ENCODE data around the gene TPK1.

DNA sequence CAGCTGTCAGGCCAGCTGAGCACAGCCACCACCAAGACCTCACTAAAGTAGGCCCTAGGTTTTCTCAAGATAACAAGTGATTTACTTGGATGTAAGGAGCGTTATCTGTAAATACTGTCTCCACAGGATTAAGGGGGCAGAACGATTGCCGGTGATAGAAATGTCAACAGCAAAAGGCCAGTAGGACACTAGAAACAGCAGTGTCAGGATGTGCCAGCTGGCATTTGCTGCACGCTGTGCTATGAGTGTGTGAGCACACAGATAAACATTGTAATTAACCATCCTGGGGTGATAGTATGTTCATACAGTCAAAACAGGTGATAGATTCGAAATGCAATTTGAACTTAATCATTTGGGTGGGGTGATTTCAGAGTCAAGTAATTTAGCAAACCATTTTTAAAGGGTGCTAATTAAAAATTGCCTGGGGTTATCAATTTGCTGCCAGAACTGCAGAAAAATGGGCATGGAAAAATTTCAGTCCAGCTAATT lies 396.1 kb downstream of the TPK1 start:
- no peak for TF ChIP-seq TCF12 (IDR thresholded peaks at IDR 0.05)
- TF ChIP-seq NRF1 (IDR thresholded peaks at IDR 0.05; ENCODE audit: low read depth, low read length) = no peak
- TF ChIP-seq MXI1 (IDR thresholded peaks at IDR 0.05; ENCODE audit: low read depth, low read length) = no peak
- no peak for TF ChIP-seq CTCF (IDR thresholded peaks at IDR 0.05)
- no peak for TF ChIP-seq TAF1 (IDR thresholded peaks at IDR 0.05; ENCODE audit: borderline replicate concordance, low read depth, low read length)
- no peak for TF ChIP-seq USF2 (IDR thresholded peaks at IDR 0.05; ENCODE audit: borderline replicate concordance, low read depth, low read length)
- TF ChIP-seq, protein P1, sequence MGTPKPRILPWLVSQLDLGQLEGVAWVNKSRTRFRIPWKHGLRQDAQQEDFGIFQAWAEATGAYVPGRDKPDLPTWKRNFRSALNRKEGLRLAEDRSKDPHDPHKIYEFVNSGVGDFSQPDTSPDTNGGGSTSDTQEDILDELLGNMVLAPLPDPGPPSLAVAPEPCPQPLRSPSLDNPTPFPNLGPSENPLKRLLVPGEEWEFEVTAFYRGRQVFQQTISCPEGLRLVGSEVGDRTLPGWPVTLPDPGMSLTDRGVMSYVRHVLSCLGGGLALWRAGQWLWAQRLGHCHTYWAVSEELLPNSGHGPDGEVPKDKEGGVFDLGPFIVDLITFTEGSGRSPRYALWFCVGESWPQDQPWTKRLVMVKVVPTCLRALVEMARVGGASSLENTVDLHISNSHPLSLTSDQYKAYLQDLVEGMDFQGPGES (IDR thresholded peaks at IDR 0.05; ENCODE audit: low read depth, low read length) = no peak
- no peak for TF ChIP-seq CHD2 (IDR thresholded peaks at IDR 0.05; ENCODE audit: low read length, partially characterized antibody)
- no peak for TF ChIP-seq FOSL2 (IDR thresholded peaks at IDR 0.05; ENCODE audit: borderline replicate concordance, low read depth)
- TF ChIP-seq ELF1 (IDR thresholded peaks at IDR 0.05) = no peak
- TF ChIP-seq, protein P2, sequence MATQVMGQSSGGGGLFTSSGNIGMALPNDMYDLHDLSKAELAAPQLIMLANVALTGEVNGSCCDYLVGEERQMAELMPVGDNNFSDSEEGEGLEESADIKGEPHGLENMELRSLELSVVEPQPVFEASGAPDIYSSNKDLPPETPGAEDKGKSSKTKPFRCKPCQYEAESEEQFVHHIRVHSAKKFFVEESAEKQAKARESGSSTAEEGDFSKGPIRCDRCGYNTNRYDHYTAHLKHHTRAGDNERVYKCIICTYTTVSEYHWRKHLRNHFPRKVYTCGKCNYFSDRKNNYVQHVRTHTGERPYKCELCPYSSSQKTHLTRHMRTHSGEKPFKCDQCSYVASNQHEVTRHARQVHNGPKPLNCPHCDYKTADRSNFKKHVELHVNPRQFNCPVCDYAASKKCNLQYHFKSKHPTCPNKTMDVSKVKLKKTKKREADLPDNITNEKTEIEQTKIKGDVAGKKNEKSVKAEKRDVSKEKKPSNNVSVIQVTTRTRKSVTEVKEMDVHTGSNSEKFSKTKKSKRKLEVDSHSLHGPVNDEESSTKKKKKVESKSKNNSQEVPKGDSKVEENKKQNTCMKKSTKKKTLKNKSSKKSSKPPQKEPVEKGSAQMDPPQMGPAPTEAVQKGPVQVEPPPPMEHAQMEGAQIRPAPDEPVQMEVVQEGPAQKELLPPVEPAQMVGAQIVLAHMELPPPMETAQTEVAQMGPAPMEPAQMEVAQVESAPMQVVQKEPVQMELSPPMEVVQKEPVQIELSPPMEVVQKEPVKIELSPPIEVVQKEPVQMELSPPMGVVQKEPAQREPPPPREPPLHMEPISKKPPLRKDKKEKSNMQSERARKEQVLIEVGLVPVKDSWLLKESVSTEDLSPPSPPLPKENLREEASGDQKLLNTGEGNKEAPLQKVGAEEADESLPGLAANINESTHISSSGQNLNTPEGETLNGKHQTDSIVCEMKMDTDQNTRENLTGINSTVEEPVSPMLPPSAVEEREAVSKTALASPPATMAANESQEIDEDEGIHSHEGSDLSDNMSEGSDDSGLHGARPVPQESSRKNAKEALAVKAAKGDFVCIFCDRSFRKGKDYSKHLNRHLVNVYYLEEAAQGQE (IDR thresholded peaks at IDR 0.05; ENCODE audit: low read depth, low read length) = no peak
- no peak for TF ChIP-seq POLR2AphosphoS5 (IDR thresholded peaks at IDR 0.05; ENCODE audit: low read depth, low read length)
- TF ChIP-seq RAD21 (IDR thresholded peaks at IDR 0.05; ENCODE audit: low read length) = no peak
